Measurements from ENCODE around the gene PTCHD1.

DNA sequence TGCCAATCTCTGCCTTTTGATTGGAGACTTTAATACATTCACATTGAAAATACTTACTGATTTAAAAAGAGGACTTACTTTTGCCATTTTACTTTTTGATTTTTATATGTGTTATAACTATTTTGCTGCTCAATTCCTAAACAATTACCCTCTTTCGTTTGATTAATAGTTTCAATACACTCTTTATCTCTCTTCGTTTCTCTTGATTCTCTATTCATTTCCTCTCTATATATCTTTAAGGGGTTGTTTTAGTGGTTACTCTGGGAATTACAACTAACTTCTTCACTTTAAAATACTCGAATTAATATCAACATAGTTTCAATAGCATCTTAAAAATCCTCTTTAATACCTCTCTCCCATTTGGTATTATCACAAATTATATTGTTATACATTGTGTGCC, 116.6 kb downstream of the PTCHD1 start:
- no peak for TF ChIP-seq RFX5 (IDR thresholded peaks at IDR 0.05)
- no peak for TF ChIP-seq CBX2 (IDR thresholded peaks at IDR 0.05; ENCODE audit: borderline replicate concordance, low read depth)
- TF ChIP-seq, protein P1, sequence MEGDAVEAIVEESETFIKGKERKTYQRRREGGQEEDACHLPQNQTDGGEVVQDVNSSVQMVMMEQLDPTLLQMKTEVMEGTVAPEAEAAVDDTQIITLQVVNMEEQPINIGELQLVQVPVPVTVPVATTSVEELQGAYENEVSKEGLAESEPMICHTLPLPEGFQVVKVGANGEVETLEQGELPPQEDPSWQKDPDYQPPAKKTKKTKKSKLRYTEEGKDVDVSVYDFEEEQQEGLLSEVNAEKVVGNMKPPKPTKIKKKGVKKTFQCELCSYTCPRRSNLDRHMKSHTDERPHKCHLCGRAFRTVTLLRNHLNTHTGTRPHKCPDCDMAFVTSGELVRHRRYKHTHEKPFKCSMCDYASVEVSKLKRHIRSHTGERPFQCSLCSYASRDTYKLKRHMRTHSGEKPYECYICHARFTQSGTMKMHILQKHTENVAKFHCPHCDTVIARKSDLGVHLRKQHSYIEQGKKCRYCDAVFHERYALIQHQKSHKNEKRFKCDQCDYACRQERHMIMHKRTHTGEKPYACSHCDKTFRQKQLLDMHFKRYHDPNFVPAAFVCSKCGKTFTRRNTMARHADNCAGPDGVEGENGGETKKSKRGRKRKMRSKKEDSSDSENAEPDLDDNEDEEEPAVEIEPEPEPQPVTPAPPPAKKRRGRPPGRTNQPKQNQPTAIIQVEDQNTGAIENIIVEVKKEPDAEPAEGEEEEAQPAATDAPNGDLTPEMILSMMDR (IDR thresholded peaks at IDR 0.05) = no peak
- no peak for TF ChIP-seq CBX8 (IDR thresholded peaks at IDR 0.05)
- no peak for TF ChIP-seq POLR2A (IDR thresholded peaks at IDR 0.05; ENCODE audit: low read length)
- no peak for TF ChIP-seq CHD2 (IDR thresholded peaks at IDR 0.05; ENCODE audit: low read length, partially characterized antibody)
- no peak for TF ChIP-seq ZFP36 (IDR thresholded peaks at IDR 0.05; ENCODE audit: borderline replicate concordance, partially characterized antibody)
- TF ChIP-seq RAD21 (conservative IDR thresholded peaks at IDR 0.05 in 1 of 2, IDR thresholded peaks at IDR 0.05 in 1 of 2) = no peak
- TF ChIP-seq NR3C1 (IDR thresholded peaks at IDR 0.05) = no peak
- TF ChIP-seq EP300 (IDR thresholded peaks at IDR 0.05) = no peak
- no peak for TF ChIP-seq RNF2 (IDR thresholded peaks at IDR 0.05; ENCODE audit: borderline replicate concordance, low read depth)
- TF ChIP-seq SMC3 (IDR thresholded peaks at IDR 0.05) = no peak
- no peak for TF ChIP-seq JUN (IDR thresholded peaks at IDR 0.05)
